Measurements from ENCODE around the gene MOB3B. TPM values are rescaled to one million over a fixed set of nuclear protein-coding genes. Genes with fewer than 3 reads are reported as not detected.

MOB3B gene
- total RNA-seq, 1 donor from 2014 or later: 10.0 TPM

GRCh38 chr9:27340961-27341511 lies 188.6 kb downstream of the MOB3B start:
- Mint-ChIP-seq H3K27me3 (no peaks in the 10 kb centered on the region), H3K27ac (no peak overlapping the region), H3K4me1 (peaks cover 13% of the 10 kb centered on the region), H3K4me3 (no peak overlapping the region), H3K36me3 (ENCODE audit: low read depth) (peaks cover 4% of the 10 kb centered on the region), H3K9me3 (no peaks in the 10 kb centered on the region)
- intact Hi-C loops (cut with micrococcal nuclease): loop anchor here (2.0 kb wide), 1 partner anchor 18 kb away; no protein-coding TSS in a partner anchor
- TF ChIP-seq, protein P1, sequence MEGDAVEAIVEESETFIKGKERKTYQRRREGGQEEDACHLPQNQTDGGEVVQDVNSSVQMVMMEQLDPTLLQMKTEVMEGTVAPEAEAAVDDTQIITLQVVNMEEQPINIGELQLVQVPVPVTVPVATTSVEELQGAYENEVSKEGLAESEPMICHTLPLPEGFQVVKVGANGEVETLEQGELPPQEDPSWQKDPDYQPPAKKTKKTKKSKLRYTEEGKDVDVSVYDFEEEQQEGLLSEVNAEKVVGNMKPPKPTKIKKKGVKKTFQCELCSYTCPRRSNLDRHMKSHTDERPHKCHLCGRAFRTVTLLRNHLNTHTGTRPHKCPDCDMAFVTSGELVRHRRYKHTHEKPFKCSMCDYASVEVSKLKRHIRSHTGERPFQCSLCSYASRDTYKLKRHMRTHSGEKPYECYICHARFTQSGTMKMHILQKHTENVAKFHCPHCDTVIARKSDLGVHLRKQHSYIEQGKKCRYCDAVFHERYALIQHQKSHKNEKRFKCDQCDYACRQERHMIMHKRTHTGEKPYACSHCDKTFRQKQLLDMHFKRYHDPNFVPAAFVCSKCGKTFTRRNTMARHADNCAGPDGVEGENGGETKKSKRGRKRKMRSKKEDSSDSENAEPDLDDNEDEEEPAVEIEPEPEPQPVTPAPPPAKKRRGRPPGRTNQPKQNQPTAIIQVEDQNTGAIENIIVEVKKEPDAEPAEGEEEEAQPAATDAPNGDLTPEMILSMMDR (IDR thresholded peaks at IDR 0.05): no peak
- ChIA-PET POLR2A (interaction anchor here (1.1 to 1.7 kb wide), 2 partner anchors 144 to 187 kb away, joined by 3 to 5 read pairs; no protein-coding TSS in a partner anchor), CTCF (interaction anchor here (1.3 kb wide), 1 partner anchor 189 kb away, joined by 3 read pairs; the partner anchor contains the start of gene MOB3B)
- DNase-seq (no peak), ATAC-seq (ENCODE audit: low read depth) (no peak)

DNA sequence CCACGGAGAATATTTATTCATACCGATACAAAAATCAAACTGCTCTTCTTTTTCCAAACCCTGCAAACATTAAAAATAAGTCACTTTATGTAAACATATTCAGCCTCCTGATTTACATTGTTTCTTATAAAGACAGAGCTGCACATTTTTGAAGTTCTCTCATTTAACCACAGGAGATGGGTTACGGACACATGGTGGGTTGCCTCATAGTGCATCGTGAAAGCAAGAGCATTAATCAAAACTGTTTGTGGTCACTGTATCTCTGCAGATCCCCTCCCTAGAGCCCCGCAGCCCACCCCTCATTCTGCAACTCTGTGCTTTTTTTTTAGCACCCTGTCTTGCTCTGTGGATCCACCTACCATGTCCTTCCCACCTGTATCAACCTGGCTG lies 189.3 kb downstream of the MOB3B start:
- Mint-ChIP-seq H3K27me3 (no peaks in the 10 kb centered on the region), H3K9me3 (no peaks in the 10 kb centered on the region), H3K4me1 (peaks cover 13% of the 10 kb centered on the region), H3K27ac (no peak overlapping the region), H3K4me3 (no peak overlapping the region), H3K36me3 (ENCODE audit: low read depth) (peaks cover 4% of the 10 kb centered on the region)
- ChIA-PET CTCF (interaction anchor here (1.0 kb wide), 1 partner anchor 189 kb away, joined by 3 read pairs; the partner anchor contains the start of gene MOB3B), POLR2A (interaction anchor here (1.1 kb wide), 1 partner anchor 188 kb away, joined by 3 read pairs; no protein-coding TSS in a partner anchor)
- DNase-seq (no peak), ATAC-seq (ENCODE audit: low read depth) (no peak)
- intact Hi-C loops (cut with micrococcal nuclease): loop anchor here (2.0 kb wide), 1 partner anchor 19 kb away; no protein-coding TSS in a partner anchor
- TF ChIP-seq, protein P1 (IDR thresholded peaks at IDR 0.05): no peak

- Mint-ChIP-seq H3K4me1 (peaks cover 13% of the 10 kb centered on the region), H3K36me3 (ENCODE audit: low read depth) (peaks cover 4% of the 10 kb centered on the region), H3K4me3 (no peak overlapping the region), H3K27me3 (no peaks in the 10 kb centered on the region), H3K27ac (no peak overlapping the region), H3K9me3 (no peaks in the 10 kb centered on the region)
- no peak for DNase-seq
- TF ChIP-seq, protein P1 (IDR thresholded peaks at IDR 0.05): no peak
- ChIA-PET POLR2A (no interaction called here), CTCF (interaction anchor here (1.0 kb wide), 1 partner anchor 190 kb away, joined by 3 read pairs; the partner anchor contains the start of gene MOB3B)
- ATAC-seq (ENCODE audit: low read depth): no peak
- intact Hi-C loops (cut with micrococcal nuclease): loop anchor here (2.0 kb wide), 1 partner anchor 19 kb away; no protein-coding TSS in a partner anchor
These were observed 189.8 kb downstream of the MOB3B start for GRCh38 chr9:27339661-27340284.

DNA sequence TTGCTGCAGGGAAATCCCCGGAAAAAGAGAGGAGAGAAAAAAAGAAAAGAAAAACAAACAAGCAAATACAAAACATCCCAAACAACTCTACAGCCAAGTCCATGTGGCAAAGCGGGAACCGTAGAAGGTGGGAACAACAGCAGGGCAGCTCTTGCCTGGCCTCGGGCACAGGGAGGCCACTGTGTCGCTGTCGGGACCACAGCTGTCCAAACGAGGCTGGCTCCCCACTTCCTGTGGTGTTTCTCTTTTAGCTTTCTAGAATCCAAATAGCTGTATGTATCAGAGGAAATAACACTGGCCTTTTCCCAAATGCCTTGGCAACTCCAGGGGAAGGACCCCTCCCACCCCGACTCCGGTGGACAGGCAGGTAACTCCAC lies 191.1 kb downstream of the MOB3B start:
- DNase-seq (no peak), ATAC-seq (ENCODE audit: low read depth) (no peak)
- peaks cover 2% of the 10 kb centered on the region for H3K36me3 Mint-ChIP-seq (ENCODE audit: low read depth)
- H3K4me3 Mint-ChIP-seq: no peak overlapping the region
- intact Hi-C loops (cut with micrococcal nuclease): no loop called here
- H3K9me3 Mint-ChIP-seq: no peaks in the 10 kb centered on the region
- H3K27me3 Mint-ChIP-seq: no peaks in the 10 kb centered on the region
- no peak overlapping the region for H3K27ac Mint-ChIP-seq
- ChIA-PET POLR2A (no interaction called here), CTCF (interaction anchor here (11.1 kb wide), 1 partner anchor 193 kb away, joined by 201 read pairs; the partner anchor contains the start of gene MOB3B)
- TF ChIP-seq, protein P1 (IDR thresholded peaks at IDR 0.05): no peak
- H3K4me1 Mint-ChIP-seq: peaks cover 16% of the 10 kb centered on the region

Measured in activated B cell treated with CpG ODN at 0.5 μM for 24 hours (primary cell).